ENCODE measurements around the gene NHLH1.

NHLH1 gene

GRCh38 chr1:160421881-160422280 lies 55.0 kb downstream of the NHLH1 start:
- Histone ChIP-seq H3K36me3 (ENCODE audit: control insufficient read depth in 4 of 4, insufficient read depth in 4 of 4, low read length in 3 of 4) (peaks cover 0 to 17% (median 0%) of the 10 kb centered on the region in 4 experiments), H3K9me3 (ENCODE audit: control extremely low read depth in 1 of 5, control insufficient read depth in 4 of 5, insufficient read depth in 2 of 5, low read depth in 1 of 5, low read length in 4 of 5) (no peaks in the 10 kb centered on the region), H3K27ac (ENCODE audit: insufficient read depth in 1 of 2, low read depth in 1 of 2, low read length in 2 of 2, poor library complexity in 1 of 2, severe bottlenecking in 2 of 2) (no peak overlapping the region), H3K4me1 (ENCODE audit: control extremely low read depth in 1 of 4, control insufficient read depth in 4 of 4, insufficient read depth in 4 of 4, low read length in 3 of 4) (no peaks in the 10 kb centered on the region), H3K27me3 (replicated peaks in 2 of 5; ENCODE audit: control insufficient read depth in 4 of 5, insufficient read depth in 5 of 5, low read length in 4 of 5) (no peaks in the 10 kb centered on the region), H3K4me3 (ENCODE audit: control insufficient read depth in 1 of 7, extremely low read depth in 1 of 7, insufficient read depth in 4 of 7, low read depth in 2 of 7, low read length in 6 of 7) (no peak overlapping the region)
- CTCF ChIA-PET, result interaction anchor here (1.4 to 2.2 kb wide), 2 partner anchors 69 to 186 kb away, joined by 5 to 11 read pairs; no protein-coding TSS in a partner anchor
- 94% methylated on average over 3 of the region's 5 CpGs for WGBS (ENCODE audit: insufficient coverage)
- DNase-seq, result no peak
- POLR2A ChIA-PET, result interaction anchor here (0.6 kb wide), 1 partner anchor 21 kb away, joined by 3 read pairs; the partner anchor contains the start of gene VANGL2
